ENCODE data around the gene MIB1. TPM values are rescaled to one million over a fixed set of nuclear protein-coding genes. Genes with fewer than 3 reads are reported as not detected.

MIB1 gene
- total and polyA plus RNA-seq, 2 experiments from 2014 or later: 8.3 to 62.3 TPM

DNA sequence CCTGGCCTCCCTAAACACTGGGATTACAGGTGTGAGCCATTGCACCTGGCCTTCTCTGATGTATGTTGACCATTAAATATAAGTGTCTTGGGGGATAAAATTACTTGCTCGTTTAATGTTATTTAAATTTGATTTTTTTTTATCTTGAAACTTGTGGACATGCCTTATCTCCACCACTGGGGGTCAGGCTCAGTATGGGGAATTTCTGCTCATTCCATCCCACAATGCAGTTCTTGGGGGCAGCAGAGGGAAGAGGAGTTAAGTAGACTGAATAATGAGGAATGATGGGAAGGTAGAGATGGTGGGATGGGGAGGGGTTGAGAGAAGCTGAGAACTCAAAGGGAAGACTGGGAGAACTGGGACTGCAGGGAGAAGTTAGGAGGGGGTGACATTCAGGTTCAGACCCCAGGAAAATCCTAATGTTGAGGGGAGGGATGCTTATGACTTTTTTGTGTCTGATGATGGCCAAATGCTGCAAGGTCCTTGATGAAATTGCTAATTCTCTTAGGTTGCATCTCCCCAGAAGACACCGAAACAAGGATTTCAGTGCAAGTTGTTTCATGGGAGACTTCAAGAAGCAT, 174.2 kb downstream of the MIB1 start:
- Histone ChIP-seq H4K20me1 (ENCODE audit: insufficient read depth, poor library complexity, severe bottlenecking) (no peaks in the 10 kb centered on the region), H2AFZ (no peak overlapping the region)
- peak; percentile 78 for DNase-seq (ENCODE audit: low spot score)

DNA sequence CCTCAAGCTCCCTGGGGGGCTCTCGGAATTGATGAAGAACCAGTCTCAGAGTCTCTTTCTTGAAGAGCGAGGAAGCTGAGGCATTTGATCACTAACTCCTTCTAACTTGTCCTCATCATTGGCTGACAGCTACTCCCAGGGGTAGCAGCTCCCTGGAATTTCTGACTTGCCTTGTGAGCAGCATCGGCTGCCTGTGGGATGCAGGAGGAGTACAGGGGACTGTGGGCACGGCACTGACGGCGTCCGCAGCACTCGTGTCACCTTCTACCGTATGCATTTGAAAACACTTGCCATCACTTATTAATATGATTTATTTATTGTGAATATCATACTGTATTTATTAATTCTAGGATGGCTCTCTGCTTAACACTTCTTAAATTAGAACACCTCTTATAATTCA, 175.0 kb downstream of the MIB1 start:
- Histone ChIP-seq H3K27me3 (no peaks in the 10 kb centered on the region), H3K79me2 (peaks cover 3% of the 10 kb centered on the region), H3K4me2 (no peak overlapping the region), H4K20me1 (ENCODE audit: insufficient read depth, poor library complexity, severe bottlenecking) (no peaks in the 10 kb centered on the region), H2AFZ (no peak overlapping the region), H3K36me3 (replicated peaks; ENCODE audit: insufficient read depth, low read depth) (no peaks in the 10 kb centered on the region), H3K4me3 (no peak overlapping the region), H3K27ac (no peak overlapping the region), H3K4me1 (ENCODE audit: insufficient read depth) (peaks cover 15% of the 10 kb centered on the region), H3K9me3 (ENCODE audit: low read depth) (no peaks in the 10 kb centered on the region), H3K9me2 (replicated peaks; ENCODE audit: insufficient read depth) (no peaks in the 10 kb centered on the region)
- TF ChIP-seq EZH2phosphoT487 (IDR thresholded peaks at IDR 0.05; ENCODE audit: low read depth, severe bottlenecking, unreplicated experiment): no peak
- no peak for TF ChIP-seq EZH2 (IDR thresholded peaks at IDR 0.05; ENCODE audit: borderline replicate concordance)
- TF ChIP-seq, protein P1, sequence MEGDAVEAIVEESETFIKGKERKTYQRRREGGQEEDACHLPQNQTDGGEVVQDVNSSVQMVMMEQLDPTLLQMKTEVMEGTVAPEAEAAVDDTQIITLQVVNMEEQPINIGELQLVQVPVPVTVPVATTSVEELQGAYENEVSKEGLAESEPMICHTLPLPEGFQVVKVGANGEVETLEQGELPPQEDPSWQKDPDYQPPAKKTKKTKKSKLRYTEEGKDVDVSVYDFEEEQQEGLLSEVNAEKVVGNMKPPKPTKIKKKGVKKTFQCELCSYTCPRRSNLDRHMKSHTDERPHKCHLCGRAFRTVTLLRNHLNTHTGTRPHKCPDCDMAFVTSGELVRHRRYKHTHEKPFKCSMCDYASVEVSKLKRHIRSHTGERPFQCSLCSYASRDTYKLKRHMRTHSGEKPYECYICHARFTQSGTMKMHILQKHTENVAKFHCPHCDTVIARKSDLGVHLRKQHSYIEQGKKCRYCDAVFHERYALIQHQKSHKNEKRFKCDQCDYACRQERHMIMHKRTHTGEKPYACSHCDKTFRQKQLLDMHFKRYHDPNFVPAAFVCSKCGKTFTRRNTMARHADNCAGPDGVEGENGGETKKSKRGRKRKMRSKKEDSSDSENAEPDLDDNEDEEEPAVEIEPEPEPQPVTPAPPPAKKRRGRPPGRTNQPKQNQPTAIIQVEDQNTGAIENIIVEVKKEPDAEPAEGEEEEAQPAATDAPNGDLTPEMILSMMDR (IDR thresholded peaks at IDR 0.05; ENCODE audit: poor library complexity): no peak
- DNase-seq (ENCODE audit: low spot score): no peak
- 93% methylated on average over 9 of the region's 9 CpGs for WGBS (ENCODE audit: low lambda C conversion rate, missing lambda C conversion rate)

More for the DNA sequence above, 174.2 kb downstream of the MIB1 start:
- Histone ChIP-seq H3K27me3 (no peaks in the 10 kb centered on the region), H3K79me2 (peaks cover 3% of the 10 kb centered on the region), H3K4me3 (no peak overlapping the region), H3K4me2 (no peak overlapping the region), H3K27ac (no peak overlapping the region), H3K9me2 (replicated peaks; ENCODE audit: insufficient read depth) (no peaks in the 10 kb centered on the region), H3K36me3 (replicated peaks; ENCODE audit: insufficient read depth, low read depth) (no peaks in the 10 kb centered on the region), H3K4me1 (ENCODE audit: insufficient read depth) (peaks cover 15% of the 10 kb centered on the region), H3K9me3 (ENCODE audit: low read depth) (no peaks in the 10 kb centered on the region)
- 55% methylated on average over 2 of the region's 2 CpGs for WGBS (ENCODE audit: low lambda C conversion rate, missing lambda C conversion rate)
- TF ChIP-seq, protein P1 (IDR thresholded peaks at IDR 0.05; ENCODE audit: poor library complexity): peak; percentile 75
- no peak for TF ChIP-seq EZH2phosphoT487 (IDR thresholded peaks at IDR 0.05; ENCODE audit: low read depth, severe bottlenecking, unreplicated experiment)
- no peak for TF ChIP-seq EZH2 (IDR thresholded peaks at IDR 0.05; ENCODE audit: borderline replicate concordance)

DNA sequence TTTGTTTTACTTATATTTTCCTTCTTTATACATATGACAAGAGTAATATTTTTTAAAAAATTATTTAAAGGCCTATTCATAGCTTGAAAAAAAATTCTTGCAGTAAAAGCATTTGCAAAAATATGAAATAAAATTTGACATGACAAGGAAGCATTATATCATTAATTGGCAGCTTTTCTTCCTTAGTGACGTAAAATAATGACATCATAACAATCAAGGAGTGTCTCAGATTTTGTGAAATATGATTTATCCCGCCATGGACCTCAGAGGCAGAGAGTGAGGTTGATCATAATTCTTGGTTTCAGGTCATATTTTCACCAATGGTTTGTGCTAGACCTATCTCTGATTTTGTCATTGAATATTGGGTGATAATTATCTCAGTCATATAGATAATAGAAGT, 176.0 kb downstream of the MIB1 start:
- WGBS (ENCODE audit: low lambda C conversion rate, missing lambda C conversion rate): 91% methylated on average over 2 of the region's 2 CpGs
- Histone ChIP-seq H3K9me2 (replicated peaks; ENCODE audit: insufficient read depth) (no peaks in the 10 kb centered on the region), H3K79me2 (peaks cover 3% of the 10 kb centered on the region), H3K4me2 (no peak overlapping the region), H3K27me3 (no peaks in the 10 kb centered on the region), H3K36me3 (replicated peaks; ENCODE audit: insufficient read depth, low read depth) (no peaks in the 10 kb centered on the region), H3K4me3 (no peak overlapping the region), H3K4me1 (ENCODE audit: insufficient read depth) (peaks cover 15% of the 10 kb centered on the region), H4K20me1 (ENCODE audit: insufficient read depth, poor library complexity, severe bottlenecking) (no peaks in the 10 kb centered on the region), H3K9me3 (ENCODE audit: low read depth) (no peaks in the 10 kb centered on the region), H2AFZ (no peak overlapping the region), H3K27ac (no peak overlapping the region)
- TF ChIP-seq, protein P1 (IDR thresholded peaks at IDR 0.05; ENCODE audit: poor library complexity): no peak
- no peak for TF ChIP-seq EZH2 (IDR thresholded peaks at IDR 0.05; ENCODE audit: borderline replicate concordance)
- TF ChIP-seq EZH2phosphoT487 (IDR thresholded peaks at IDR 0.05; ENCODE audit: low read depth, severe bottlenecking, unreplicated experiment): no peak
- DNase-seq (ENCODE audit: low spot score): no peak

All from hepatocyte (in vitro differentiated cells).